Bronchial epithelial cell (primary cell): ENCODE data around the gene CROCC. TPM values are rescaled to one million over a fixed set of nuclear protein-coding genes. Genes with fewer than 3 reads are reported as not detected.

Source experiments
- DNase-seq: peaks from one replicate; pipeline ENCODE4 v3.0.0-alpha.2; 2010; ENCODE audit warnings: low read depth
- FAIRE-seq: peaks from 2 replicates; lab custom pipeline; 2011; peaks lifted over from hg19 to GRCh38; lab: Jason Lieb, UNC
- H3K27me3 ChIP-seq: 2 replicates; pipeline ENCODE4 v1.5.1; 2011; ENCODE audit warnings: low read length; ENCODE audit not compliant: control insufficient read depth, insufficient read depth
- H3K36me3 ChIP-seq: 2 replicates; pipeline ENCODE4 v1.5.1; 2011; ENCODE audit warnings: low read length; ENCODE audit not compliant: control insufficient read depth, insufficient read depth
- H3K4me3 ChIP-seq: 2 replicates; pipeline ENCODE4 v1.5.1; 2011; ENCODE audit warnings: mild to moderate bottlenecking, low read depth, low read length, control low read depth
- CTCF ChIP-seq: IDR thresholded peaks from 2 replicates; pipeline ENCODE4 v1.5.1; 2011; ENCODE audit warnings: mild to moderate bottlenecking, moderate library complexity, low read length, control low read depth, inconsistent platforms; ENCODE audit not compliant: insufficient read depth, severe bottlenecking
- total RNA-seq: library from RNA; depleted of rRNA; stranded (reverse); fragments of >200 nt; gene quantifications from 2 replicates; pipeline ENCODE4 v1.2.1, GENCODE V29; 2014

Gene CROCC
- total RNA-seq, 1 donor from 2014 or later: 20.3 TPM

DNA sequence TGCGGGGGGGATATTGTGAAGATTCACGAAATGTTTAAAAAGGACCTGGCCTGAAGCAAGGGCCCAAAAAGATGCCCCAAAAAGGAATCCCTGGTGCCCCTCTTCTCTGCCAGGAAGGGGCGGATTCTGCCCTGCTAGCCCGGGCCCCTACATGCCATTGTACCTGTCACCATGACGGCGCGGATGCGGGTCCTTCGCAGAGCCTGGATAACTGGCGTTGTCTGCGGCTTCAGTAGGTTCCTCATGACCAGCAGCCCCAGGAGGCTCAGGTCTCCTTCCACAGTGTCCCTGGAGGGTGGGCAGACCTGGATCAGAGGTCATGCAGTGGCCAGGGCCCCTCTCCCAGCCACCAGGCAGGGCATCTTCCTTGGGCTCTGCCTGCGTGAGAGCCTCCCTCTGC lies 69.8 kb downstream of the CROCC start:
- Histone ChIP-seq H3K4me3 (no peak overlapping the region), H3K36me3 (peaks cover 13% of the 10 kb centered on the region), H3K27me3 (no peaks in the 10 kb centered on the region)
- FAIRE-seq: no peak
- no peak for DNase-seq
- no peak for TF ChIP-seq CTCF

GRCh38 chr1:16992102-16992501 lies 70.4 kb downstream of the CROCC start:
- FAIRE-seq: no peak
- TF ChIP-seq CTCF: no peak
- Histone ChIP-seq H3K36me3 (peaks cover 16% of the 10 kb centered on the region), H3K27me3 (no peaks in the 10 kb centered on the region), H3K4me3 (no peak overlapping the region)
- DNase-seq: no peak

DNA sequence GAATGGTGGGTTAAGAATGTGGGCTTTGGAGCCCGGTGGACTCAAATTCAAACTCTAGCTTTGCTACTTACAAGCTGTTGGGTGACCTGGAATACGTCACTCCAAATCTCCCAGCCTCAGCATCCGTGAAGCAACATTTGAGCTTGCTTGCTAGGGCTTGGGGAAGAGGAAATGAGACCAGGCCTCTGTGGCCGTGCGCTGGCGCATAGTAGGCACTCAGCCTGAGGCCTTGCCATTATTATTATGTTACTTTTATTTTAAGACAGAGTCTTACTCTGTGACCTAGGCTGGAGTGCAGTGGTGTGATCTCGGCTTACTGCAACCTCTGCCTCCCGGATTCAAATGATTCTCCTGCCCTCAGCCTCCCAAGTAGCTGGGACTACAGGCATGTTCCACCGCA lies 70.9 kb downstream of the CROCC start:
- Histone ChIP-seq H3K36me3 (peaks cover 15% of the 10 kb centered on the region), H3K4me3 (no peak overlapping the region), H3K27me3 (no peaks in the 10 kb centered on the region)
- FAIRE-seq (no peak), DNase-seq (no peak)
- no peak for TF ChIP-seq CTCF

DNA sequence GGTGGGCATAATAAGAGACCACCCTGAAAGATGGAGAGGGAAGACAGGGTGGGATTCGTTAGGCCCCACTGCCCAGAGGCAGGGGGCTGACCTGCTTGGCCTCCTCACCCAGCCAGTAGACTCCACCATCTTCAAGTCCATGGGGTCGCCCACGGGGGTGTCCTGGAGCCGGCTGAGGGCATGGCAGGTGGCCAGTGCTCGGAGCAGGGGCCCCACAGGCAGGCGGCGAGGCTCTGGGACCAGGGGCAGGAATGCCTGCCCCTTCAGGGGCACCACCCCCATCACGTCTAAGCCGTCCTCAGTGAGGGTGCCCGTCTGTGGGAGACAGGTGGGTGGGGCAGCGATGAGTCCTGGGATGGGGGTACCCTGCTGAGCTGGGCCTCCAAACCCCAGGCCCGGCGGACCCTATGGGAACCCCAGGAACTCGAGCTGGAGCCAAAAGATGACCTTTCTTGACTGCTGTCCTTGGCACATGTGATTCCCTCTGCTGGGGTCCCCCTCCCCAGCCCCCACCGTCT lies 71.8 kb downstream of the CROCC start:
- FAIRE-seq: no peak

GRCh38 chr1:16996845-16997244 lies 75.1 kb downstream of the CROCC start:
- no peak for FAIRE-seq
- Histone ChIP-seq H3K27me3 (no peaks in the 10 kb centered on the region), H3K36me3 (peaks cover 19% of the 10 kb centered on the region), H3K4me3 (no peak overlapping the region)
- TF ChIP-seq CTCF: no peak
- no peak for DNase-seq

More for the DNA sequence above, 71.8 kb downstream of the CROCC start:
- Histone ChIP-seq H3K27me3 (no peaks in the 10 kb centered on the region), H3K36me3 (peaks cover 16% of the 10 kb centered on the region), H3K4me3 (no peak overlapping the region)
- no peak for TF ChIP-seq CTCF
- DNase-seq: no peak

- DNase-seq (peak; percentile 60), FAIRE-seq (peak; percentile 80)
- no peak overlapping the region for H3K4me3 ChIP-seq
- H3K27me3 ChIP-seq: no peaks in the 10 kb centered on the region
- no peak for TF ChIP-seq CTCF
- peaks cover 21% of the 10 kb centered on the region for H3K36me3 ChIP-seq
These were observed 76.9 kb downstream of the CROCC start for GRCh38 chr1:16998589-16998988.
